Transverse colon (tissue), 4 donors: ENCODE results near the gene RSBN1.

Experiments used
- CTCF ChIP-seq, 5 experiments: fragments of 200-600 bp in 3 of 5; fragments of 450-650 bp in 2 of 5; sonication (generic) in 3 of 5; IDR thresholded peaks; 1 replicate in 2 of 5; 2 replicates in 3 of 5; pipeline ENCODE4 v1.5.1; 2016 to 2017; ENCODE audit warnings: antibody characterized with exemption in 5 of 5, inconsistent platforms in 3 of 5, mild to moderate bottlenecking in 2 of 5, moderate library complexity in 1 of 5
- EP300 ChIP-seq: sonication (generic); formaldehyde crosslinking; IDR thresholded peaks from one replicate; pipeline ENCODE4 v1.6.1; 2017; ENCODE audit warnings: antibody characterized with exemption, low read depth
- POLR2A ChIP-seq: fragments of 450-650 bp; IDR thresholded peaks from one replicate; pipeline ENCODE4 v1.6.1; 2016; ENCODE audit warnings: antibody characterized with exemption, mild to moderate bottlenecking, moderate library complexity
- POLR2AphosphoS5 ChIP-seq, 3 donors: sonication (generic); formaldehyde crosslinking; IDR thresholded peaks; one replicate each; pipeline ENCODE4 v1.6.1; 2016; ENCODE audit warnings: antibody characterized with exemption in 3 of 3

- TF ChIP-seq CTCF (IDR thresholded peaks at IDR 0.05) (no peak), POLR2A (no peak), EP300 (no peak), POLR2AphosphoS5 (IDR thresholded peaks at IDR 0.05) (no peak)
These were observed 34.2 kb upstream of the RSBN1 start for GRCh38 chr1:113846391-113847035.
